MM.1S (cell line): ENCODE measurements around the gene SNX8.

ENCODE experiments used
- EZH2 ChIP-seq: fragments of 300-600 bp; sonication (generic); optimal IDR thresholded peaks from 2 replicates; pipeline ENCODE3; 2017; ENCODE audit warnings: low read depth, mild to moderate bottlenecking, antibody characterized with exemption, low read length, mixed read lengths
- EZH2phosphoT487 ChIP-seq: fragments of 300-600 bp; sonication (generic); IDR thresholded peaks from 2 replicates; pipeline ENCODE4 v1.6.1; 2018; ENCODE audit warnings: antibody characterized with exemption, low read length
- TF ChIP-seq, protein P1 (sequence below): fragments of 300-600 bp; sonication (generic); IDR thresholded peaks from 2 replicates; pipeline ENCODE4 v1.5.1; 2016; ENCODE audit warnings: antibody characterized with exemption, low read length, mixed read lengths

GRCh38 chr7:2222516-2222915, 91.7 kb downstream of the SNX8 start:
- TF ChIP-seq, protein P1, sequence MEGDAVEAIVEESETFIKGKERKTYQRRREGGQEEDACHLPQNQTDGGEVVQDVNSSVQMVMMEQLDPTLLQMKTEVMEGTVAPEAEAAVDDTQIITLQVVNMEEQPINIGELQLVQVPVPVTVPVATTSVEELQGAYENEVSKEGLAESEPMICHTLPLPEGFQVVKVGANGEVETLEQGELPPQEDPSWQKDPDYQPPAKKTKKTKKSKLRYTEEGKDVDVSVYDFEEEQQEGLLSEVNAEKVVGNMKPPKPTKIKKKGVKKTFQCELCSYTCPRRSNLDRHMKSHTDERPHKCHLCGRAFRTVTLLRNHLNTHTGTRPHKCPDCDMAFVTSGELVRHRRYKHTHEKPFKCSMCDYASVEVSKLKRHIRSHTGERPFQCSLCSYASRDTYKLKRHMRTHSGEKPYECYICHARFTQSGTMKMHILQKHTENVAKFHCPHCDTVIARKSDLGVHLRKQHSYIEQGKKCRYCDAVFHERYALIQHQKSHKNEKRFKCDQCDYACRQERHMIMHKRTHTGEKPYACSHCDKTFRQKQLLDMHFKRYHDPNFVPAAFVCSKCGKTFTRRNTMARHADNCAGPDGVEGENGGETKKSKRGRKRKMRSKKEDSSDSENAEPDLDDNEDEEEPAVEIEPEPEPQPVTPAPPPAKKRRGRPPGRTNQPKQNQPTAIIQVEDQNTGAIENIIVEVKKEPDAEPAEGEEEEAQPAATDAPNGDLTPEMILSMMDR, result no peak
- TF ChIP-seq EZH2phosphoT487, result no peak
- no peak for TF ChIP-seq EZH2
